Measurements from ENCODE around the gene NEK9. TPM values are rescaled to one million over a fixed set of nuclear protein-coding genes. Genes with fewer than 3 reads are reported as not detected.

NEK9 gene
- total and polyA plus RNA-seq, 4 donors, result 13.4 to 46.0 (median 29.8) TPM

- 75% methylated on average over 13 of the region's 13 CpGs for WGBS
- TF ChIP-seq NR2F2 (IDR thresholded peaks at IDR 0.05) (peak; percentile 23), SP1 (IDR thresholded peaks at IDR 0.05) (peak; percentile 31), YY1 (IDR thresholded peaks at IDR 0.05) (no peak), RAD21 (IDR thresholded peaks at IDR 0.05) (peak in 1 of 2 donors; percentile 21), FOXA2 (IDR thresholded peaks at IDR 0.05) (no peak)
- TF ChIP-seq, protein P1, sequence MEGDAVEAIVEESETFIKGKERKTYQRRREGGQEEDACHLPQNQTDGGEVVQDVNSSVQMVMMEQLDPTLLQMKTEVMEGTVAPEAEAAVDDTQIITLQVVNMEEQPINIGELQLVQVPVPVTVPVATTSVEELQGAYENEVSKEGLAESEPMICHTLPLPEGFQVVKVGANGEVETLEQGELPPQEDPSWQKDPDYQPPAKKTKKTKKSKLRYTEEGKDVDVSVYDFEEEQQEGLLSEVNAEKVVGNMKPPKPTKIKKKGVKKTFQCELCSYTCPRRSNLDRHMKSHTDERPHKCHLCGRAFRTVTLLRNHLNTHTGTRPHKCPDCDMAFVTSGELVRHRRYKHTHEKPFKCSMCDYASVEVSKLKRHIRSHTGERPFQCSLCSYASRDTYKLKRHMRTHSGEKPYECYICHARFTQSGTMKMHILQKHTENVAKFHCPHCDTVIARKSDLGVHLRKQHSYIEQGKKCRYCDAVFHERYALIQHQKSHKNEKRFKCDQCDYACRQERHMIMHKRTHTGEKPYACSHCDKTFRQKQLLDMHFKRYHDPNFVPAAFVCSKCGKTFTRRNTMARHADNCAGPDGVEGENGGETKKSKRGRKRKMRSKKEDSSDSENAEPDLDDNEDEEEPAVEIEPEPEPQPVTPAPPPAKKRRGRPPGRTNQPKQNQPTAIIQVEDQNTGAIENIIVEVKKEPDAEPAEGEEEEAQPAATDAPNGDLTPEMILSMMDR (IDR thresholded peaks at IDR 0.05; ENCODE audit: low read depth, low read length, missing input control), result peak; percentile 18
- H3K27ac ChIP-seq (ENCODE audit: low read depth in 1 of 2, low read length in 2 of 2), result peak overlapping the region; percentile 61 to 66
- DNase-seq (ENCODE audit: low spot score), result no peak
- H3K27me3 ChIP-seq (ENCODE audit: control insufficient read depth in 4 of 4, insufficient read depth in 4 of 4, low read length in 3 of 4), result no peaks in the 10 kb centered on the region
- H3K4me1 ChIP-seq (ENCODE audit: control insufficient read depth in 4 of 4, insufficient read depth in 4 of 4, low read length in 3 of 4), result peaks cover 0 to 6% (median 3%) of the 10 kb centered on the region in 4 donors
- H3K4me3 ChIP-seq (ENCODE audit: low read depth in 1 of 3, low read length in 3 of 3), result no peak overlapping the region
- peaks cover 3 to 15% (median 5%) of the 10 kb centered on the region in 4 donors for H3K36me3 ChIP-seq (ENCODE audit: control insufficient read depth in 4 of 4, insufficient read depth in 3 of 4, low read depth in 1 of 4, low read length in 3 of 4)
- H3K9ac ChIP-seq (ENCODE audit: low read depth in 1 of 2, low read length in 2 of 2), result no peak overlapping the region
- H3K9me3 ChIP-seq (ENCODE audit: control insufficient read depth in 4 of 4, low read length in 3 of 4), result no peaks in the 10 kb centered on the region
These were observed 20.7 kb upstream of the NEK9 start for GRCh38 chr14:75147423-75148071.

DNA sequence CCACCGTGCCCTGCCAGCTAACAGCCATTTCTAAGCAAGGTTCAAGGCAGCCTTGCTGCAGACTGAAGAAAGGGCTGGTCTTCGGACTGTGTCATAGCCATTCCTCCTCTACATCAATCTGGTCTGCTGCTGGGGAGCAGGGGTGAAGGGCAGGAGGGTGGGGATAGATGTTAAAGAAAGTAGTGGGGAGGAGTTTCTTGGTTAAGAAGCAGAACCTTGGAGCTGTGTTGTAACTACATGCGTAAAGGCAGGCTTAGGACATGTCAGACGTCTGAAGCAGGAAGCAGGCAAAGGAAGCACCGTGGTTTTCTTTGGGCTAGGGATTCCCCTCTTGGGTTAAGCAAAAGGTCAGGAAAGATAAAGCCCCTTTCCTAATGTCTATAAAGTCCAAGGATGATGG is 18.1 kb upstream of the NEK9 start:
- H3K9me3 ChIP-seq (ENCODE audit: control insufficient read depth in 4 of 4, low read length in 3 of 4), result no peaks in the 10 kb centered on the region
- TF ChIP-seq, protein P2, sequence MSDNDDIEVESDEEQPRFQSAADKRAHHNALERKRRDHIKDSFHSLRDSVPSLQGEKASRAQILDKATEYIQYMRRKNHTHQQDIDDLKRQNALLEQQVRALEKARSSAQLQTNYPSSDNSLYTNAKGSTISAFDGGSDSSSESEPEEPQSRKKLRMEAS (IDR thresholded peaks at IDR 0.05), result no peak
- TF ChIP-seq RAD21 (IDR thresholded peaks at IDR 0.05), result peak in 1 of 2 donors; percentile 10
- 82% methylated on average over 5 of the region's 5 CpGs for WGBS
- H3K36me3 ChIP-seq (ENCODE audit: control insufficient read depth in 4 of 4, insufficient read depth in 3 of 4, low read depth in 1 of 4, low read length in 3 of 4), result peaks cover 0 to 11% (median 2%) of the 10 kb centered on the region in 4 donors
- no peak overlapping the region for H3K4me3 ChIP-seq (ENCODE audit: low read depth in 1 of 3, low read length in 3 of 3)
- H3K27ac ChIP-seq (ENCODE audit: low read depth in 1 of 2, low read length in 2 of 2), result peak overlapping the region; percentile 38 to 47
- H3K27me3 ChIP-seq (ENCODE audit: control insufficient read depth in 4 of 4, insufficient read depth in 4 of 4, low read length in 3 of 4), result no peaks in the 10 kb centered on the region
- H3K9ac ChIP-seq (ENCODE audit: low read depth in 1 of 2, low read length in 2 of 2), result peak overlapping the region in 1 of 2 donors; percentile 13
- no peak for DNase-seq (ENCODE audit: low spot score)
- H3K4me1 ChIP-seq (ENCODE audit: control insufficient read depth in 4 of 4, insufficient read depth in 4 of 4, low read length in 3 of 4), result peaks cover 0 to 4% (median 2%) of the 10 kb centered on the region in 4 donors

DNA sequence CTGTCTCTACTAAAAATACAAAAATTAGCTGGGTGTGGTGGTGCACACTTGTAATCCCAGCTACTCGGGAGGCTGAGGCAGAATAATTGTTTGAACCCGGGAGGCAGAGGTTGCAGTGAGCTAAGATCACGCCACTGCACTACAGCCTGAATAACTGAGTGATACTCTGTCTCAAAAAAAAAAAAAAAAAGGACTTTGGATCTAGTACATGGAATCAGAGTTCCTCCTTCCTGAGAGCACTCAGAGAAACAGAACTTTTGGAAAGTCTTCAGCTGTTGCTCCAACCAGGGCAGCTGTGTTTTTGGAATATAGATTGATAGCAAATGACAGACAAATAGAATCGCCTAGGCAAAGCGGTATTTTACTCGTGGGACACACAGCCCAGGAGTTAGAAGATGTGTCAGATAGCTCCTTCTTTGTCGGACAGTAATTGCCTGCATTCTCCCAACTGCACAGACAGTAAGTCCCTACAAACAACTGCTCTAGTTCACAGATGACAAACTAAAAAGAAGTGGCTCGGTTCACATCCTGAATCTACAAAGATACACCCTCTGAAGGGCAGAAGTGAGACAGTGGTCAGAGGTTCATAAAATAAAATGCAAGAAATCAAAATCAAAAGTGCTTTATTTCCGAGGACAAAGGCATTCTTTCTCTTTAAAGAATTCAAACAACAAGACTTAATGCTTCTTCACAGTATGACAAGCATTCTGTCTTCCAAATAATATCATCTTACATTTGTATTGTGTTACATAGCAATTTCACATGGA is 17.1 kb upstream of the NEK9 start:
- no peak overlapping the region for H3K4me3 ChIP-seq (ENCODE audit: low read depth in 1 of 3, low read length in 3 of 3)
- H3K4me1 ChIP-seq (ENCODE audit: control insufficient read depth in 4 of 4, insufficient read depth in 4 of 4, low read length in 3 of 4), result peaks cover 0 to 4% (median 2%) of the 10 kb centered on the region in 4 donors

More for the DNA sequence above, 17.1 kb upstream of the NEK9 start:
- WGBS, result 81% methylated on average over 9 of the region's 9 CpGs
- Histone ChIP-seq H3K9ac (ENCODE audit: low read depth in 1 of 2, low read length in 2 of 2) (no peak overlapping the region), H3K9me3 (ENCODE audit: control insufficient read depth in 4 of 4, low read length in 3 of 4) (no peaks in the 10 kb centered on the region), H3K27ac (ENCODE audit: low read depth in 1 of 2, low read length in 2 of 2) (peak overlapping the region; percentile 11 to 26), H3K36me3 (ENCODE audit: control insufficient read depth in 4 of 4, insufficient read depth in 3 of 4, low read depth in 1 of 4, low read length in 3 of 4) (peaks cover 0 to 11% (median 1%) of the 10 kb centered on the region in 4 donors), H3K27me3 (ENCODE audit: control insufficient read depth in 4 of 4, insufficient read depth in 4 of 4, low read length in 3 of 4) (no peaks in the 10 kb centered on the region)
- DNase-seq (ENCODE audit: low spot score), result no peak
- TF ChIP-seq YY1 (IDR thresholded peaks at IDR 0.05) (no peak), HNF4A (conservative IDR thresholded peaks at IDR 0.05) (peak in 1 of 2 donors; percentile 36), ZBTB33 (IDR thresholded peaks at IDR 0.05) (no peak), FOXA2 (IDR thresholded peaks at IDR 0.05) (no peak), EGR1 (IDR thresholded peaks at IDR 0.05; ENCODE audit: low read depth in 2 of 2) (no peak)
- TF ChIP-seq, protein P2 (IDR thresholded peaks at IDR 0.05), result no peak
